ENCODE measurements around the gene DHX29. TPM values are rescaled to one million over a fixed set of nuclear protein-coding genes. Genes with fewer than 3 reads are reported as not detected.

Gene DHX29
- total and polyA plus RNA-seq, 9 donors, result 20.1 to 29.7 (median 26.0) TPM

- WGBS (ENCODE audit: insufficient coverage), result no CpG with 5 or more reads among the region's 2 CpGs
- Histone ChIP-seq H3K27ac (ENCODE audit: low read length) (no peak overlapping the region), H3K4me3 (ENCODE audit: low read length) (no peak overlapping the region), H3K4me1 (ENCODE audit: control insufficient read depth, insufficient read depth, low read length) (no peaks in the 10 kb centered on the region), H3K9me3 (replicated peaks; ENCODE audit: control insufficient read depth, low read depth, low read length) (peaks cover 3% of the 10 kb centered on the region), H3K36me3 (ENCODE audit: control insufficient read depth, insufficient read depth, low read length) (peaks cover 27% of the 10 kb centered on the region), H3K27me3 (ENCODE audit: control insufficient read depth, insufficient read depth, low read length) (no peaks in the 10 kb centered on the region)
- no peak for DNase-seq
Observed at GRCh38 chr5:55290991-55291390, 16.5 kb downstream of the DHX29 start.

GRCh38 chr5:55289808-55290207 lies 17.7 kb downstream of the DHX29 start:
- no peak overlapping the region for H3K27ac ChIP-seq (ENCODE audit: low read length)
- peaks cover 34% of the 10 kb centered on the region for H3K36me3 ChIP-seq (ENCODE audit: control insufficient read depth, insufficient read depth, low read length)
- DNase-seq, result no peak
- no peaks in the 10 kb centered on the region for H3K4me1 ChIP-seq (ENCODE audit: control insufficient read depth, insufficient read depth, low read length)
- no peaks in the 10 kb centered on the region for H3K27me3 ChIP-seq (ENCODE audit: control insufficient read depth, insufficient read depth, low read length)
- H3K9me3 ChIP-seq (replicated peaks; ENCODE audit: control insufficient read depth, low read depth, low read length), result peaks cover 1% of the 10 kb centered on the region
- H3K4me3 ChIP-seq (ENCODE audit: low read length), result no peak overlapping the region

GRCh38 chr5:55286411-55286933 lies 21.0 kb downstream of the DHX29 start:
- no CpG with 5 or more reads among the region's 1 CpG for WGBS (ENCODE audit: insufficient coverage)
- Histone ChIP-seq H3K36me3 (ENCODE audit: control insufficient read depth, insufficient read depth, low read length) (peaks cover 31% of the 10 kb centered on the region), H3K4me3 (ENCODE audit: low read length) (no peak overlapping the region), H3K27ac (ENCODE audit: low read length) (no peak overlapping the region), H3K27me3 (ENCODE audit: control insufficient read depth, insufficient read depth, low read length) (no peaks in the 10 kb centered on the region), H3K4me1 (ENCODE audit: control insufficient read depth, insufficient read depth, low read length) (no peaks in the 10 kb centered on the region), H3K9me3 (replicated peaks; ENCODE audit: control insufficient read depth, low read depth, low read length) (no peaks in the 10 kb centered on the region)
- no peak for DNase-seq

GRCh38 chr5:55278778-55279177 lies 28.7 kb downstream of the DHX29 start:
- H3K27me3 ChIP-seq (ENCODE audit: control insufficient read depth, insufficient read depth, low read length), result no peaks in the 10 kb centered on the region
- 75% methylated on average over 4 of the region's 4 CpGs for WGBS (ENCODE audit: insufficient coverage)

GRCh38 chr5:55276771-55277170 lies 30.7 kb downstream of the DHX29 start:
- no peak overlapping the region for H3K4me3 ChIP-seq (ENCODE audit: low read length)
- no peak for DNase-seq
- no peaks in the 10 kb centered on the region for H3K27me3 ChIP-seq (ENCODE audit: control insufficient read depth, insufficient read depth, low read length)
- no peaks in the 10 kb centered on the region for H3K9me3 ChIP-seq (replicated peaks; ENCODE audit: control insufficient read depth, low read depth, low read length)
- no peaks in the 10 kb centered on the region for H3K4me1 ChIP-seq (ENCODE audit: control insufficient read depth, insufficient read depth, low read length)
- no peak overlapping the region for H3K27ac ChIP-seq (ENCODE audit: low read length)
- 80% methylated on average over 1 of the region's 1 CpG for WGBS (ENCODE audit: insufficient coverage)
- H3K36me3 ChIP-seq (ENCODE audit: control insufficient read depth, insufficient read depth, low read length), result peaks cover 38% of the 10 kb centered on the region

More at GRCh38 chr5:55278778-55279177, 28.7 kb downstream of the DHX29 start:
- H3K4me1 ChIP-seq (ENCODE audit: control insufficient read depth, insufficient read depth, low read length), result no peaks in the 10 kb centered on the region
- no peaks in the 10 kb centered on the region for H3K9me3 ChIP-seq (replicated peaks; ENCODE audit: control insufficient read depth, low read depth, low read length)
- peaks cover 37% of the 10 kb centered on the region for H3K36me3 ChIP-seq (ENCODE audit: control insufficient read depth, insufficient read depth, low read length)
- no peak for DNase-seq
- H3K4me3 ChIP-seq (ENCODE audit: low read length), result no peak overlapping the region
- H3K27ac ChIP-seq (ENCODE audit: low read length), result no peak overlapping the region

- H3K4me1 ChIP-seq (ENCODE audit: control insufficient read depth, insufficient read depth, low read length), result no peaks in the 10 kb centered on the region
- peaks cover 28% of the 10 kb centered on the region for H3K36me3 ChIP-seq (ENCODE audit: control insufficient read depth, insufficient read depth, low read length)
- H3K4me3 ChIP-seq (ENCODE audit: low read length), result no peak overlapping the region
- no peaks in the 10 kb centered on the region for H3K27me3 ChIP-seq (ENCODE audit: control insufficient read depth, insufficient read depth, low read length)
- no peak overlapping the region for H3K27ac ChIP-seq (ENCODE audit: low read length)
- DNase-seq, result no peak
- WGBS (ENCODE audit: insufficient coverage), result no CpG with 5 or more reads among the region's 3 CpGs
- no peaks in the 10 kb centered on the region for H3K9me3 ChIP-seq (replicated peaks; ENCODE audit: control insufficient read depth, low read depth, low read length)
Observed at GRCh38 chr5:55258339-55258738, 49.2 kb downstream of the DHX29 start.

GRCh38 chr5:55254802-55255201 lies 52.7 kb downstream of the DHX29 start:
- Histone ChIP-seq H3K4me3 (ENCODE audit: low read length) (no peak overlapping the region), H3K27ac (ENCODE audit: low read length) (no peak overlapping the region), H3K27me3 (ENCODE audit: control insufficient read depth, insufficient read depth, low read length) (no peaks in the 10 kb centered on the region), H3K9me3 (replicated peaks; ENCODE audit: control insufficient read depth, low read depth, low read length) (no peaks in the 10 kb centered on the region), H3K4me1 (ENCODE audit: control insufficient read depth, insufficient read depth, low read length) (no peaks in the 10 kb centered on the region), H3K36me3 (ENCODE audit: control insufficient read depth, insufficient read depth, low read length) (peaks cover 24% of the 10 kb centered on the region)
- no peak for DNase-seq
- no CpG with 5 or more reads among the region's 4 CpGs for WGBS (ENCODE audit: insufficient coverage)

GRCh38 chr5:55250064-55250463 lies 57.4 kb downstream of the DHX29 start:
- H3K4me1 ChIP-seq (ENCODE audit: control insufficient read depth, insufficient read depth, low read length), result no peaks in the 10 kb centered on the region
- H3K4me3 ChIP-seq (ENCODE audit: low read length), result no peak overlapping the region
- no peak overlapping the region for H3K27ac ChIP-seq (ENCODE audit: low read length)
- no peak for DNase-seq
- H3K9me3 ChIP-seq (replicated peaks; ENCODE audit: control insufficient read depth, low read depth, low read length), result no peaks in the 10 kb centered on the region
- H3K27me3 ChIP-seq (ENCODE audit: control insufficient read depth, insufficient read depth, low read length), result no peaks in the 10 kb centered on the region
- no CpG with 5 or more reads among the region's 1 CpG for WGBS (ENCODE audit: insufficient coverage)
- H3K36me3 ChIP-seq (ENCODE audit: control insufficient read depth, insufficient read depth, low read length), result peaks cover 6% of the 10 kb centered on the region

GRCh38 chr5:55241746-55242145 lies 65.7 kb downstream of the DHX29 start:
- H3K27ac ChIP-seq (ENCODE audit: low read length), result no peak overlapping the region
- peaks cover 2% of the 10 kb centered on the region for H3K4me1 ChIP-seq (ENCODE audit: control insufficient read depth, insufficient read depth, low read length)
- DNase-seq, result no peak
- H3K27me3 ChIP-seq (ENCODE audit: control insufficient read depth, insufficient read depth, low read length), result peaks cover 11% of the 10 kb centered on the region
- H3K36me3 ChIP-seq (ENCODE audit: control insufficient read depth, insufficient read depth, low read length), result no peaks in the 10 kb centered on the region
- no peaks in the 10 kb centered on the region for H3K9me3 ChIP-seq (replicated peaks; ENCODE audit: control insufficient read depth, low read depth, low read length)
- WGBS (ENCODE audit: insufficient coverage), result 42% methylated on average over 2 of the region's 4 CpGs
- H3K4me3 ChIP-seq (ENCODE audit: low read length), result no peak overlapping the region

- 76% methylated on average over 9 of the region's 10 CpGs for WGBS (ENCODE audit: insufficient coverage)
- Histone ChIP-seq H3K27me3 (ENCODE audit: control insufficient read depth, insufficient read depth, low read length) (peaks cover 48% of the 10 kb centered on the region), H3K36me3 (ENCODE audit: control insufficient read depth, insufficient read depth, low read length) (no peaks in the 10 kb centered on the region), H3K4me3 (ENCODE audit: low read length) (no peak overlapping the region), H3K27ac (ENCODE audit: low read length) (no peak overlapping the region), H3K4me1 (ENCODE audit: control insufficient read depth, insufficient read depth, low read length) (peaks cover 32% of the 10 kb centered on the region), H3K9me3 (replicated peaks; ENCODE audit: control insufficient read depth, low read depth, low read length) (no peaks in the 10 kb centered on the region)
- peak; percentile 62 for DNase-seq
Observed at GRCh38 chr5:55236800-55237199, 70.7 kb downstream of the DHX29 start.

- Histone ChIP-seq H3K4me1 (ENCODE audit: control insufficient read depth, insufficient read depth, low read length) (peaks cover 45% of the 10 kb centered on the region), H3K9me3 (replicated peaks; ENCODE audit: control insufficient read depth, low read depth, low read length) (no peaks in the 10 kb centered on the region), H3K36me3 (ENCODE audit: control insufficient read depth, insufficient read depth, low read length) (no peaks in the 10 kb centered on the region), H3K27ac (ENCODE audit: low read length) (no peak overlapping the region), H3K27me3 (ENCODE audit: control insufficient read depth, insufficient read depth, low read length) (peaks cover 69% of the 10 kb centered on the region), H3K4me3 (ENCODE audit: low read length) (peak overlapping the region; percentile 52)
- DNase-seq, result peak; percentile 39
- 6% methylated on average over 24 of the region's 31 CpGs for WGBS (ENCODE audit: insufficient coverage)
Observed at GRCh38 chr5:55234121-55234700, 73.3 kb downstream of the DHX29 start.

All from muscle of leg (tissue), 11 donors.